H1 (cell line): ENCODE measurements around the gene ZNF576. TPM values are rescaled to one million over a fixed set of nuclear protein-coding genes. Genes with fewer than 3 reads are reported as not detected.

Experiments
- CTCF ChIA-PET: fragments of 300-600 bp; sonication (Branson Sonifier 250); formaldehyde crosslinking; loops from one replicate; lab custom pipeline; 2021; ENCODE audit not compliant: partially characterized antibody; lab: Charles Lee
- POLR2A ChIA-PET: fragments of 300-600 bp; sonication (Branson Sonifier 250); formaldehyde crosslinking; loops from one replicate; lab custom pipeline; 2021; ENCODE audit warnings: inconsistent platforms; ENCODE audit not compliant: partially characterized antibody; lab: Charles Lee
- DNase-seq, 2 experiments: peaks; one replicate each; pipeline versions ENCODE4 v3.0.0 to v3.0.0-alpha.2; 2010 to 2022; ENCODE audit warnings: low spot score in 2 of 2, low read depth in 1 of 2, mixed read lengths in 1 of 2
- FAIRE-seq: peaks from 2 replicates; lab custom pipeline; 2011; peaks lifted over from hg19 to GRCh38; lab: Jason Lieb, UNC
- H2AFZ ChIP-seq: 2 replicates; pipeline ENCODE4 v1.8.1; 2012; ENCODE audit warnings: low read length, inconsistent platforms
- H2AK5ac ChIP-seq: 2 replicates; pipeline ENCODE4 v1.6.1; 2013; ENCODE audit warnings: low read depth, low read length
- H2BK120ac ChIP-seq: replicated peaks from 2 replicates; pipeline ENCODE3; 2013; ENCODE audit warnings: low read depth, low read length, inconsistent platforms
- H2BK12ac ChIP-seq: 2 replicates; pipeline ENCODE4 v1.6.1; 2013; ENCODE audit warnings: low read depth, low read length
- H2BK15ac ChIP-seq: 2 replicates; pipeline ENCODE4 v1.6.1; 2013; ENCODE audit warnings: low read length
- H2BK20ac ChIP-seq: 2 replicates; pipeline ENCODE4 v1.6.1; 2013; ENCODE audit warnings: low read length
- H2BK5ac ChIP-seq: 2 replicates; pipeline ENCODE4 v1.6.1; 2013; ENCODE audit warnings: low read depth, low read length
- H3K14ac ChIP-seq: 2 replicates; pipeline ENCODE4 v1.6.1; 2013; ENCODE audit warnings: inconsistent platforms; ENCODE audit not compliant: insufficient read length
- H3K18ac ChIP-seq: 2 replicates; pipeline ENCODE4 v1.6.1; 2013; ENCODE audit warnings: low read length; ENCODE audit errors: extremely low read depth
- H3K23ac ChIP-seq: 2 replicates; pipeline ENCODE4 v1.6.1; 2013; ENCODE audit warnings: inconsistent platforms; ENCODE audit not compliant: insufficient read length
- H3K23me2 ChIP-seq: 2 replicates; pipeline ENCODE4 v1.6.1; 2013; ENCODE audit warnings: low read depth, low read length
- H3K27ac ChIP-seq: 2 replicates; pipeline ENCODE4 v1.6.1; 2011; ENCODE audit warnings: low read depth, low read length, inconsistent platforms
- H3K27me3 ChIP-seq, 4 experiments: replicated peaks in 1 of 4; 1 replicate in 1 of 4; 2 replicates in 3 of 4; pipeline versions ENCODE4 v1.6.1 to v1.8.1; 2011 to 2013; ENCODE audit warnings: low read length in 3 of 4, mild to moderate bottlenecking in 3 of 4, inconsistent platforms in 2 of 4, mixed read lengths in 2 of 4, moderate library complexity in 1 of 4; ENCODE audit not compliant: control insufficient read depth in 3 of 4, insufficient read depth in 3 of 4; ENCODE audit errors: extremely low read depth in 1 of 4
- H3K36me3 ChIP-seq, 4 experiments: 2 replicates each; pipeline versions ENCODE4 v1.6.1 to v1.8.1; 2011 to 2013; ENCODE audit warnings: mild to moderate bottlenecking in 4 of 4, low read length in 3 of 4, moderate library complexity in 2 of 4, control low read depth in 1 of 4, inconsistent platforms in 1 of 4; ENCODE audit not compliant: insufficient read depth in 4 of 4, control insufficient read depth in 2 of 4
- H3K4ac ChIP-seq: replicated peaks from 2 replicates; pipeline ENCODE3; 2013; ENCODE audit warnings: low read length, low read depth, mixed read lengths, inconsistent platforms; ENCODE audit not compliant: insufficient read length
- H3K4me1 ChIP-seq, 4 experiments: replicated peaks in 1 of 4; 1 replicate in 1 of 4; 2 replicates in 3 of 4; pipeline versions ENCODE4 v1.6.1 to v1.8.1; 2011 to 2013; ENCODE audit warnings: low read length in 3 of 4, inconsistent platforms in 2 of 4, mixed read lengths in 1 of 4; ENCODE audit not compliant: insufficient read depth in 4 of 4, control insufficient read depth in 3 of 4
- H3K4me2 ChIP-seq, 2 experiments: 2 replicates each; pipeline versions ENCODE4 v1.6.1 to v1.8.1; 2011 to 2013; ENCODE audit warnings: low read depth in 2 of 2, low read length in 2 of 2, control low read depth in 1 of 2, inconsistent platforms in 1 of 2, mild to moderate bottlenecking in 1 of 2; ENCODE audit not compliant: insufficient read depth in 1 of 2
- H3K4me3 ChIP-seq, 4 experiments: fragments of 200-600, 300-600 bp in 1 of 4; sonication (generic), shearing (Covaris generic), sonication (Bioruptor Twin) in 1 of 4; 2 replicates each; pipeline versions ENCODE4 v1.5.1 to v1.8.1; 2011 to 2016; ENCODE audit warnings: low read length in 4 of 4, low read depth in 3 of 4, control low read depth in 2 of 4, inconsistent platforms in 2 of 4, mild to moderate bottlenecking in 2 of 4, mixed read lengths in 1 of 4, moderate library complexity in 1 of 4; ENCODE audit not compliant: insufficient read depth in 2 of 4; ENCODE audit errors: extremely low read depth in 1 of 4
- H3K56ac ChIP-seq: replicated peaks from 2 replicates; pipeline ENCODE3; 2013; ENCODE audit warnings: low read depth, mild to moderate bottlenecking, mixed read lengths, low read length, inconsistent platforms; ENCODE audit not compliant: insufficient read length
- H3K79me1 ChIP-seq: 2 replicates; pipeline ENCODE4 v1.6.1; 2013; ENCODE audit warnings: low read depth, low read length, control low read depth
- H3K79me2 ChIP-seq, 2 experiments: 2 replicates each; pipeline versions ENCODE4 v1.6.1 to v1.8.1; 2012 to 2013; ENCODE audit warnings: low read length in 2 of 2, mild to moderate bottlenecking in 2 of 2, inconsistent platforms in 1 of 2; ENCODE audit not compliant: insufficient read depth in 2 of 2, control insufficient read depth in 1 of 2
- H3K9ac ChIP-seq, 4 experiments: replicated peaks in 1 of 4; 1 replicate in 1 of 4; 2 replicates in 3 of 4; pipeline versions ENCODE4 v1.6.1 to v1.8.1; 2011 to 2013; ENCODE audit warnings: low read depth in 3 of 4, low read length in 3 of 4, control low read depth in 2 of 4, mild to moderate bottlenecking in 2 of 4, moderate library complexity in 2 of 4, inconsistent platforms in 1 of 4; ENCODE audit errors: extremely low read depth in 1 of 4
- H3K9me3 ChIP-seq, 2 experiments: 2 replicates each; pipeline versions ENCODE4 v1.6.1 to v1.8.1; 2012 to 2013; ENCODE audit warnings: mild to moderate bottlenecking in 2 of 2, moderate library complexity in 2 of 2, control low read depth in 1 of 2, inconsistent platforms in 1 of 2, low read depth in 1 of 2, low read length in 1 of 2, mixed read lengths in 1 of 2; ENCODE audit not compliant: insufficient read depth in 2 of 2
- H4K20me1 ChIP-seq, 2 experiments: replicated peaks in 1 of 2; 2 replicates each; pipeline versions ENCODE3 to v1.8.1; 2011 to 2013; ENCODE audit warnings: inconsistent platforms in 2 of 2, low read length in 2 of 2, mild to moderate bottlenecking in 1 of 2; ENCODE audit not compliant: insufficient read depth in 2 of 2, control insufficient read depth in 1 of 2
- H4K5ac ChIP-seq: 2 replicates; pipeline ENCODE4 v1.6.1; 2013; ENCODE audit warnings: low read length, low read depth, mixed read lengths, inconsistent platforms; ENCODE audit not compliant: insufficient read length
- H4K8ac ChIP-seq: 2 replicates; pipeline ENCODE4 v1.8.0; 2013; ENCODE audit warnings: mild to moderate bottlenecking, moderate library complexity, low read length, inconsistent platforms; ENCODE audit not compliant: insufficient read depth; ENCODE audit errors: extremely low read depth
- H4K91ac ChIP-seq: replicated peaks from 2 replicates; pipeline ENCODE3; 2013; ENCODE audit warnings: low read length, mixed read lengths, inconsistent platforms; ENCODE audit not compliant: insufficient read length
- BRCA1 ChIP-seq: IDR thresholded peaks from 2 replicates; pipeline ENCODE4 v1.6.1; 2012; ENCODE audit warnings: low read depth, low read length, improper control_type of control experiment
- RNF2 ChIP-seq: fragments of 200-900, 300-1000 bp; sonication (generic); IDR thresholded peaks from 2 replicates; pipeline ENCODE4 v1.7.1; 2016; ENCODE audit warnings: borderline replicate concordance, low read depth, mild to moderate bottlenecking, antibody characterized with exemption, low read length; ENCODE audit not compliant: poor library complexity, severe bottlenecking; ENCODE audit errors: missing control alignments
- TAF1 ChIP-seq: IDR thresholded peaks from 2 replicates; pipeline ENCODE4 v1.6.1; 2011; ENCODE audit warnings: mild to moderate bottlenecking, low read depth, low read length
- WGBS, 2 experiments: shearing (Covaris generic) in 1 of 2; methylation state at CpG; one replicate each; pipeline versions ENCODE4 v1.1.6 to v1.1.7; 2013 to 2015; ENCODE audit warnings: low lambda C conversion rate in 2 of 2, mixed read lengths in 2 of 2, inconsistent platforms in 1 of 2, low coverage in 1 of 2, missing lambda C conversion rate in 1 of 2; ENCODE audit not compliant: insufficient replicate concordance in 2 of 2, insufficient coverage in 1 of 2, insufficient read length in 1 of 2; ENCODE audit errors: extremely low coverage in 1 of 2, missing lambda C conversion rate in 1 of 2; 5-methylcytosine and 5-hydroxymethylcytosine counted together
- polyA plus RNA-seq, 7 experiments: library from polyadenylated mRNA; depleted of rRNA in 3 of 7; stranded (reverse) in 5 of 7; unstranded in 2 of 7; fragments of >200 nt in 5 of 7; fragments of 200-250 nt in 2 of 7; gene quantifications; 1 replicate in 5 of 7; 2 replicates in 1 of 7; 4 replicates in 1 of 7; pipeline versions ENCODE4 v1.2.1 to v1.2.3, GENCODE V29; 2011 to 2013; ENCODE audit warnings: missing spikeins in 2 of 7, mixed read lengths in 2 of 7
- total RNA-seq: library from RNA; stranded (reverse); fragmentation: NEBNext Ultra II Directional; extraction: Animal tissue kit (Norgen Biotek cat#: 25700); gene quantifications from 2 replicates; pipeline ENCODE4 v1.2.1, GENCODE V29; 2021
- TF ChIP-seq, protein P1 (sequence below), 3 experiments: IDR thresholded peaks; 1 replicate in 2 of 3; 2 replicates in 1 of 3; pipeline versions ENCODE4 v1.5.1 to v1.6.1; 2011; ENCODE audit warnings: low read length in 3 of 3, mild to moderate bottlenecking in 3 of 3, inconsistent platforms in 2 of 3, low read depth in 1 of 3, moderate library complexity in 1 of 3; ENCODE audit not compliant: insufficient read depth in 1 of 3; ENCODE audit errors: control extremely low read depth in 1 of 3

Gene ZNF576
- total and polyA plus RNA-seq, 2 of the 8 experiments (the other 6 are each of a cell fraction or from before 2014, with no cell fraction given): 13.6 to 32.4 TPM

DNA sequence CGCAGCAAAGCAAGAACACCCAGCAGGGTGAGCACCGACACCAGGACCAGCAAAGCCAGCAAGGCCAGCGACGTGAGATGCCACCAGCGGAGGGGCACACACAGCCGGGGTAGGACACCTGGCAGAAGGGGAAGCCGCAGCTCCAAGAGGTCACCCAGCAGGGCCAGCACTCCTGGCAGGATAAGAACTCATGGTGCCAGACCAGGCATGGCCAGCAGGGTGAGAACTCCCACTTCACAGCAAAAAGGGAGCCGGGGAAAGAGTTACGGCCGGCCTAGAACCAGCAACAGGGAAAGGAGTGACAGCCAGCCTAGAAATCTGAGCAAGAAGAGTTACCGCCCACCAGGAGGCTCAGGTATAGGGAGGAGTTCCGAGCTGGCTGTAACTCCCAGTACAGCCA, 16.0 kb downstream of the ZNF576 start:
- no peak for DNase-seq
- no peak overlapping the region for H2BK15ac ChIP-seq
- H4K91ac ChIP-seq: no peak overlapping the region
- H2BK120ac ChIP-seq: no peak overlapping the region
- H2AK5ac ChIP-seq: no peak overlapping the region
- no peak overlapping the region for H3K23ac ChIP-seq
- H3K27ac ChIP-seq: no peak overlapping the region
- no peaks in the 10 kb centered on the region; a peak in 1 of 4 replicates for H3K9me3 ChIP-seq
- H3K4ac ChIP-seq: no peak overlapping the region
- no peak overlapping the region for H3K18ac ChIP-seq
- no peak overlapping the region for H2AFZ ChIP-seq
- H3K14ac ChIP-seq: no peak overlapping the region
- no peak overlapping the region for H2BK20ac ChIP-seq
- H3K4me3 ChIP-seq: no peak overlapping the region
- H4K5ac ChIP-seq: no peak overlapping the region
- CTCF ChIA-PET: interaction anchor here (1.2 to 1.8 kb wide), 2 partner anchors 13 to 26 kb away, joined by 3 to 9 read pairs; no protein-coding TSS in a partner anchor
- no peak overlapping the region for H3K56ac ChIP-seq
- 89% methylated on average over 12 of the region's 12 CpGs; no CpG with 5 or more reads in 1 of the 2 experiments for WGBS, 2 experiments
- no peaks in the 10 kb centered on the region for H3K23me2 ChIP-seq
- no peak overlapping the region; the same call in 1 of the 2 replicates for H4K8ac ChIP-seq
- H3K36me3 ChIP-seq: peaks cover 0 to 4% (median 1%) of the 10 kb centered on the region in 4 experiments; a peak in 2 of 8 replicates
- no peaks in the 10 kb centered on the region for H3K27me3 ChIP-seq
- no peak overlapping the region for H3K4me2 ChIP-seq
- TF ChIP-seq, protein P1, sequence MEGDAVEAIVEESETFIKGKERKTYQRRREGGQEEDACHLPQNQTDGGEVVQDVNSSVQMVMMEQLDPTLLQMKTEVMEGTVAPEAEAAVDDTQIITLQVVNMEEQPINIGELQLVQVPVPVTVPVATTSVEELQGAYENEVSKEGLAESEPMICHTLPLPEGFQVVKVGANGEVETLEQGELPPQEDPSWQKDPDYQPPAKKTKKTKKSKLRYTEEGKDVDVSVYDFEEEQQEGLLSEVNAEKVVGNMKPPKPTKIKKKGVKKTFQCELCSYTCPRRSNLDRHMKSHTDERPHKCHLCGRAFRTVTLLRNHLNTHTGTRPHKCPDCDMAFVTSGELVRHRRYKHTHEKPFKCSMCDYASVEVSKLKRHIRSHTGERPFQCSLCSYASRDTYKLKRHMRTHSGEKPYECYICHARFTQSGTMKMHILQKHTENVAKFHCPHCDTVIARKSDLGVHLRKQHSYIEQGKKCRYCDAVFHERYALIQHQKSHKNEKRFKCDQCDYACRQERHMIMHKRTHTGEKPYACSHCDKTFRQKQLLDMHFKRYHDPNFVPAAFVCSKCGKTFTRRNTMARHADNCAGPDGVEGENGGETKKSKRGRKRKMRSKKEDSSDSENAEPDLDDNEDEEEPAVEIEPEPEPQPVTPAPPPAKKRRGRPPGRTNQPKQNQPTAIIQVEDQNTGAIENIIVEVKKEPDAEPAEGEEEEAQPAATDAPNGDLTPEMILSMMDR (IDR thresholded peaks at IDR 0.05; ENCODE audit: control extremely low read depth in 1 of 3, insufficient read depth in 1 of 3, low read depth in 1 of 3, low read length in 3 of 3): 0 out of 4 replicates have a peak, but pooled peaks of 1 of the 3 experiments have one; percentile 10
- TF ChIP-seq BRCA1 (no peak), RNF2 (no peak), TAF1 (no peak)
- TF ChIP-seq, all 59 proteins: peak for 1
- peaks cover 0 to 9% of the 10 kb centered on the region in 2 experiments; a peak in 2 of 4 replicates for H3K79me2 ChIP-seq
- no peaks in the 10 kb centered on the region for H3K4me1 ChIP-seq
- H4K20me1 ChIP-seq: peaks cover 0 to 8% of the 10 kb centered on the region in 2 experiments
- H2BK12ac ChIP-seq: no peak overlapping the region
- no peak for FAIRE-seq
- POLR2A ChIA-PET: interaction anchor here (1.8 kb wide), 1 partner anchor 12 kb away, joined by 6 read pairs; no protein-coding TSS in a partner anchor
- H3K79me1 ChIP-seq: peaks cover 7% of the 10 kb centered on the region; the same call in 1 of the 2 replicates
- H2BK5ac ChIP-seq: no peak overlapping the region
- H3K9ac ChIP-seq: no peak overlapping the region
